GF-D8 (cell line): Measurements from ENCODE around the gene INSL3.

Experiments used
- DNase-seq: peaks from one replicate; lab custom pipeline; 2025; lab: John Stamatoyannopoulos, UW

The INSL3 gene

GRCh38 chr19:17846146-17846545, 24.8 kb upstream of the INSL3 start:
- DNase-seq: no peak

DNA sequence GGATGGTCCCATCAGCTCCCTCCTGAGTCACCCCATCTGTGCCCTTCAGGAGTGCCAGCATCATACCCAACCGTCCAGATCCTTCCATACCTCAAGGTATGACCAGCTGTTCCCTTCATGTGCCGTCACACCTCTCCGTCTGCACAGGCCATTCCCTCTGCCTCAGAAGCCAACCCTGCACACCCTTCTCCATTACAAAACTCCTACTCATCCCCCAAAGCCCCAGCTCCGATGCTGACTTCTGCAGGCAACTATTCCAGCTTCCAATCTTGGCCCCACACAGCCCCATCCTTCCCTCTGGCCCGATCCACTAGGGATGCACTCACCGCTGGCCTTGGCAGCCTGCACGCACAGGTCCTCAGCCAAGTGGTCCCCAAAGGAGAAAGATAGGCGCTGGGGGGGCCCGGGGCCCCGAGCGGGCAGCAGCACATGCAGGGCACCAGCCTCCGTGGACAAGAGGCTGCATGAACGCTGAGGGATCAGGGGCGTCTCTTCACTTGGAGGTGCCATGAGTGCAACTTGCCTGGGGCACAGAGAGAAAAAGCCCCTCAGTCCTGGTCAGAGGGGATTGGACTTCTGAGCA, 22.7 kb upstream of the INSL3 start:
- DNase-seq: no peak

DNA sequence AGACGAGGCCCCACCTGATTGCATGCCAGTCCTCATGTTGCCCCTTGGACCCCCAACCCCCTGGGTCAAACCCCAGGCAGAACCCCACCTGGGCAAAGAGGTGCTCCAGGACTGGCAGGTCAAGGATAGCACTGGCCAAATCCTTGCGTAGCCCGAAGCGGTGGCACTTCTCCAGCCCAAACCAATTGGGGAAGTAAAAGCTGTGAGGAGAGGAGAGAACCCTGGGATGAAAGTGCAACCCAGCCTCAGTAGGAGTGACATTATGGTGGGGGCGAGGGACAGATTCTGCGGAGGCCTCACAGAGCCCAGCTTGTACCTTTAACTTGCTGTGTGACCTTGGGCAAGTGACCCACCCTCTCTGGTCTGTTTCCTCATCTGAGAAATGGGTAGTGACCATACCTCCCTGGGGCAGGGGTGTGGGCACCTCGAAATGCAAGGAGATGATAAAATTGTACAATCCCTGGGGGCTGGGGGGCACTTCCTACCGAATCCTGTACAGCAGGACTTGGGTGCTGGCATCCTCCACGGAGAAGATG, 22.0 kb upstream of the INSL3 start:
- DNase-seq: no peak

DNA sequence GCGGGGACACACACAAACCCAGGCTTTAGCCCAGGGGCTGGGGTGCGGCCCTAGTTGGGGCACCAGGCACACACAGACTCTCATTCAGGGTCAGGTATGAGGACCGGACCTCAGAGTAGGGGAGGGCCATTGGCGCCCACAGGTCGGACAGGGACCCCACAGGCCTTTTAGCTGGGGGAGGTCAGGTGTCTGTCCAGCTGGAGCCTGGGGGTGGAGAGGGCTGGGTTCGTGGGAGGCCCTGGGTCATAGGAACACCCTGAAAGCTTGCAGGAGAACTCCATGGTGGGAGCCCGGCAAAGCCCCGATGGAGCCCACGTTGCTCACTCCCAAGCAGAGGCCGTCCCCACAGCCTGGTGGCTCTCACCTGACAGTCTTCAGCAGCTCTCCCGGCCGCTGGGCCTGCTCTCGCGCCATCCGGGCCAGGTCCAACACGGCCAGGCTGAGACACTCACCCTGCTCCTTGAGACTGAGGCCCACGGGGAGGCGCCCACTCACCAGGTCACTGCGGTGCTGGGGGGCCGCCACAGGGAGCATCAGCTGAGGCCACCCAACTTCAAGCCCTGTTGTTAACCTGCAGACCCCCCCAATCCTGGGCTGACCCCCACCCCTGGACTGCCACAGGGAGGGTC, 21.5 kb upstream of the INSL3 start:
- no peak for DNase-seq

DNA sequence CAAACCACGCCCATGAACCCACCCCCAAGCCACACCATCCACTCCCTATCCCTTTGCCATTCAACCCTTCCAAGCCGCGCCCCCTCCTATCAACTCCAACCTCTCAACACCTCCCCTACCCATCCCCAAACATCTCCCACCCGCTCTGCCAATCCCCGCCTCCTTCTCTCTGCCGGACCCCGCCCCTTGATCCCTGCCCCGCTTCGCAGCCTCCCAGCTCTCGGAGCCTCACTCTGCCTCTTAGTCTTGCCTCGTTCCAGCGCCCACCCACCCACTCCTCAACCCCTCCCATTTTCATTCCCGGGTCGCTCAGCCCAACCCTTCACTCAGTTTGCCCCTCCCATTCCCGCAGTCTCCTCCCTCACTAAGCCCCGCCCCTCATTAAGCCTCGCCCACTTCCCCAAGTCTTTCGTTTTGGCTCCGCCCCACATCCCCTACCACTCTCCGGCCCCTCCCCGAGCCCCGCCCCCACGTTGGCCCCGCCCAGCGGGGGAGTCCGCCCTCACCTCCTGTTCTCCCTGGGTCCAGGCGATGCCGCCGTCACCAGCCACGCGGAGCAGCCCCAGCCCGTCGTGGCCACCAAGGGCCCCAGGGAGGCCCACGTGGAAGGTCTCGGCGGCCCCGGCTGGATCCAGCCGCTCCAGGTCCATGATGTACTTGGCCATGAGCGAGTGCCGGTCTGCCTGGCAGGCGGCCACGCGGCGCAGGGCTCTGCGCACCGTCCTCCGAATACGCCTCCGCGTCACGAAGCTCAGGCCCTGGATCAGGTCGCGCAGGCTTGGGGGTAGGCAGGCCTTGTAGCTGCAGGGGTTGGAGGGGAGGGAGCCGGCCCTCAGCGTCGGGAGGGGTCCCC, 20.7 kb upstream of the INSL3 start:
- DNase-seq: no peak

GRCh38 chr19:17841371-17841809, 20.1 kb upstream of the INSL3 start:
- no peak for DNase-seq

GRCh38 chr19:17840019-17840418, 18.7 kb upstream of the INSL3 start:
- DNase-seq: no peak

DNA sequence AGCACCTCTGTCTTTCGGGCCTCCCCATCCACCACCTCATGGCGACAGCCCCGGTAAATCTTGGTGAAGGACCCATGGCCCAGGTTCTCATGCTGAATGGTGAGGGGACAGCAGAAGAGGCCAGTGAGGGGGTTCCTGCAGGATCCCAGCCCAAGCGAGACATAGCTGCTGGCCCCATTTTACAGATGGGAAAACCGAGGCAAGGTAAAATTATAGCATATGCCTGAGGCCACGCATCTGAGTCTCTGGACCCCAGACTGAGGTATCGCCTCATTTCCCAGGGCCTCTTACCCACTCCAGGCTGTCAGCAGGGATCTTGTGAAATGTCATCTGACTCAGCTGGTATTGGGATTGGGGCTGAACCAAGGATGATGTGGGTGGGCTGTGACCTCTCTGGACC, 16.7 kb upstream of the INSL3 start:
- DNase-seq: no peak

DNA sequence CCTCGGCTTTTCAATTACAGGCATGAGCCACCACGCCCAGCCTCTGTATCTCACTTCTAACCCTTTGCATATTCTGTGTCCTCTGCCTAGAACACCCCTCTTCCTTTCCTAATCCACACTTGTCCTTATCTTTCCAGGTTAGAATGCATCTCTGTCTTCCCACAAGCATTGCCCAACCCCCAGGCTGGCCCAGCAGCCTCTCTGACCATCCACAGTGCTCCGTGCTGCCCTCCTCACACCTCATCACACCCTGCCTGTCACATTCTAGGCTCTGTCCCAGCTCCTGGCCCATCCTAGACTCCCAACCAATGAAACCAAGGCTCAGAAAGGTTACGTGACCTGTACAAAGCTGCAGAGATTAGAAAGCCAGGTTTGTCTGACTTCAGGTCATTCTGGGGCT, 15.2 kb upstream of the INSL3 start:
- no peak for DNase-seq

GRCh38 chr19:17835182-17836006, 14.1 kb upstream of the INSL3 start:
- no peak for DNase-seq

DNA sequence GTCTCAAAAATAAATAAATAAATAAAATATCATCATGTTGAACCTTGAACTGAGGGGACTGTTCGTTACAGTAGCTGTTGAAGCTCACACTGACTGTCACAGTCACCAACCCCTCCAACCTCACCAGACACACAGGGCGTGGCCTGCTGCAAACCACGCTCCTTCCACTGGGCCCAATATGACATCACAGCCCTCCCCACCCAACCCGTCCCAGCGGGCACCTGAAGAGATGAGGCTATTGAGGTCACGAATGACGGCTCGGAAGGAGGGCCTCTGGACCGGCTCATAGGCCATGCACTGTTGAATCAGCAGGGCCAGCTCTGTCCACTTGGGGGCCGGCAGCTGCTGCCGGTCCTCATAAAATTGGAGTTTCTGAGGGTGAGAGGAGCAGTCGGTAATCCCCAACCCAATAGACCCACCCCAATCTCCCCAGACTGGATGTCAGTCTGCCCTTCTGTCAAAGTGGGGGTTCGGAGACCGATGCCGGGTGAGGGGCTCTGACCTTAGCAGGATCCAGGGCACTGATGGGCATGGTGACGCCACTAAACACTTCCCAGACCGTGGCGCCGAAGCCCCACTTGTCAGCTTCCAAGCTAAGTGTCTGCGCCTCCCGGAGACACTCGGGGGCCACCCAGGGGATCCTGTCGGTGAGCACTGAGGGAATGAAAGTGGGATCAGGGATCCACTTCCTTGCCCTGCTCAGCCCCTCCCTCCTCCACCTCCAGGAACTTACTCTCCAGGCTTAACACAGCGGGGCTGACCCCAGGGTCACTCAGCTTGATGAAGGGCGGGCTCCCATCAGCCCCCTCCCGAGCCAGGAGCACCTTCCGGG, 13.2 kb upstream of the INSL3 start:
- no peak for DNase-seq

- DNase-seq: no peak
Measured at GRCh38 chr19:17832443-17833208, 11.3 kb upstream of the INSL3 start.

- no peak for DNase-seq
Measured at GRCh38 chr19:17831419-17831888, 10.1 kb upstream of the INSL3 start.

- no peak for DNase-seq
Measured at GRCh38 chr19:17830567-17831418, 9.5 kb upstream of the INSL3 start.

DNA sequence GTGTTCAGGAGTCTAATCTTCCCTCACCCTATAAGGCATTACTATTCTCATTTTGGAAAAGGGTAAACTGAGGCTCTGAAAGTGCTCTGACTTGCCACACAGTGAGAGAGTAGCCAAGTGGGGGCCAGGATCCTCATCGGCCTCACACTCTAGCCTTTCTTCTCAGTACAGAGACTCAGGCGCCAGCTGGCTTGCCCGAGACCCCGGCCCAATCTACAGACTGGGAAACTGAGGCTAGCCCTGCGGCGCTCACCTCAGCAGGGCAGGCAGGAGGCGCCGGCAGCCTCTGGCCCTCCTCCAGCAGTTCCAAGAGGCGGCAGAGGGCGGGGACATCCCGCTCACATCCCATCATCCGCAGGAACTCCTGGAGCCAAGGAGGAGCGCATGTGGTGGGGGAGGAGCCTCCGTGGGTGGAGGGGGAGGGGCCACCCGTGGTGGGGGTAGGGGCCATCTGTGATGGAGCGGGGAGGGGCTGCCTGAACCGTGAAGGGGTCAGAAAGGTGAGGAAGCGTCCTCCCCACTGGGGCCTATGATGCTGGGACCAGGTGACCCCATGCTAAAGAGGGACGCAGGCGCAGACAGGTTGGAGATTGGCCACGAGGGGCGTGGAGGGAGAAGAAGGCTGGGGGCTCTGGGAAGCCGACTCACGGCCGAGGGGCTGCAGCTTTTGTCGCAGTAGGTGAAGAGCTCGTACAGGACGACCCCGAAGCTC, 8.7 kb upstream of the INSL3 start:
- no peak for DNase-seq

- DNase-seq: no peak
Measured at GRCh38 chr19:17826508-17827056, 5.3 kb upstream of the INSL3 start.

GRCh38 chr19:17824339-17824738, 3.0 kb upstream of the INSL3 start:
- no peak for DNase-seq

DNA sequence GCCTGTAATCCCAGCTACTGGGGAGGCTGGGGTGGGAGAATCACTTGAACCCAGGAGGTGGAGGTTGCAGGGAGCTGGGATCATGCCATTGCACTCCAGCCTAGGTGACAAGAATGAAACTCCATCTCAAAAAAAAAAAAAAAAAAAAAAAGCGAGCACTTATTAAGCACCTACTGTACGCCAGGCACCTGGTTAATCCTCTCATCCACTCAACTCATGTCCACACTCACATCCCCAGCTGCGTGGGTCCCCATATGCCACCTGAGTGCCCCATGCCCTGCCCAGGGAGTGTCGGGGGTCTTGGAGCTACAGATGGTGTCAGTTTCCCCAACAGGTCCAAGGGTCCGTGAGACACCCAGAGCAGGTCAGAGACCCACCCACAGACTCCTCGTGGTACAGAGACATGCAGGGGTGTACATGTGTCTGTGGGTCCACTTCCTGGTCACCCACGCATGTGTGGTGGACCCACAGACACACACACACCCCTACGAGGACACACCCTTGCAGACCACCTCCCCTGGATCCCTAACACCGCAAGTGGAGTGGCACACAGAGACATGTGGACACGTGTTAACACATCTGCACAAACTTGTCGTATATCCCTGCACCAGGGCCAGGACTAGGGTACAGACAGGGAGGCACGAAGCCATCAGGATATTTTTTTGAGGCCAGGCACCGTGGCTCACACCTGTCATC, 3.5 kb downstream of the INSL3 start:
- no peak for DNase-seq
